LoVo (cell line): ENCODE measurements around the gene ATOSA.

ENCODE experiments used
- DNase-seq: peaks from one replicate; pipeline ENCODE4 v3.0.0-alpha.2; 2016; ENCODE audit warnings: low spot score

ATOSA gene

DNA sequence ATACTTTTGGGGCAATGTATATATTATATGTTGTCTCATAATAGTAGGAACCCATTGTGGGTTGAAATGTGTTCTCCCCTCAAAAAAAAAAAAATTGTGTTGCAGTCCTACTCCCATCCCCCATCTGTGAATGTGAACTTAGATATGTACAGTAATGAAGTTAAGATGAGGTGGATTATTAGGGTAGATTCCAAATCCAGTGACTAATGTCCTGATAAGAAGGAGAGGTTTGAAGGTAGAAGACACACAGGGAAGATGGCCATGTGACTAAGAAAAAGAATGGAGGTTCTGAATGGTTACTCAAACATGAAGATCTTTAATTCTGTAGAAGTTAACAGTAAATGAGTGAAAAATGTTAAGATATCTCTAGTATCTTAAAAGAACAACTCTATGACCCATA lies 3.0 kb upstream of the ATOSA start:
- DNase-seq = no peak

DNA sequence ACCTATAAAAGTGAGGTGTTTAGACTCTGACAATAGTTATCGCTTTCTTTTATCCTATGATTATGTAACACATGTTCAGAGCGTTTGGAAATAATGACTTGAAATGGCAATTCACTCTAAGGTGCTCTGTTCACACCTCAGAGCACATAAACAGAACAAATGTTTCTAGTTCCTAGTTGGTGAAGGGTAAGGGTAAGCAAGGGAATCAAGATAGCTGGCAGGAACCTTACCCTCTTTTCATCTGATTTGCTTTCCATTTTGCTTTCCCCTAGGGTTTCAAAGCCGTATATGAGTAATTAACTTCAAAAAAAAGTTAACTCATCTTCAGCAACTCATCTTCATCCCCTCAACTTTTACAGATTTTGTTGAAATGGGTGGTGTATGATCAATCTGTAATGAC lies 2.3 kb upstream of the ATOSA start:
- no peak for DNase-seq

GRCh38 chr15:52680761-52681160 lies 1.6 kb upstream of the ATOSA start:
- no peak for DNase-seq

DNA sequence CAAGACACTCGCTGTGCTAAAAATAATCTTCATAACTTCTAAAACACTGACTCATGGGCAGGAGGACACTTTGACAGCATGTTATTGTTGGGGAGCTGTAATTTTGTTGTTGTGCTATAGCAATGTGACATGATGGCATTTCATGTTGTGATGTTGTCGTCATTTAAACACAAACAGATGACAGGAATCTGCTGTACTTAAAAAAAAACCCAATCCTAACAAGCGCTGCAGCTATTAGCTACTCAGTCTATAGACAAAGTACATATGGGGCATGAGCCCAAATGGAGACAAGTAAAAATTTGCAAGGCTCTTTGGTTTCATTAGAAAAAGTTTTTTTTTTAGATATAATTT lies 828 bp upstream of the ATOSA start:
- DNase-seq = no peak

GRCh38 chr15:52678468-52679231 lies 538 bp downstream of the ATOSA start:
- DNase-seq = peak; percentile 59

DNA sequence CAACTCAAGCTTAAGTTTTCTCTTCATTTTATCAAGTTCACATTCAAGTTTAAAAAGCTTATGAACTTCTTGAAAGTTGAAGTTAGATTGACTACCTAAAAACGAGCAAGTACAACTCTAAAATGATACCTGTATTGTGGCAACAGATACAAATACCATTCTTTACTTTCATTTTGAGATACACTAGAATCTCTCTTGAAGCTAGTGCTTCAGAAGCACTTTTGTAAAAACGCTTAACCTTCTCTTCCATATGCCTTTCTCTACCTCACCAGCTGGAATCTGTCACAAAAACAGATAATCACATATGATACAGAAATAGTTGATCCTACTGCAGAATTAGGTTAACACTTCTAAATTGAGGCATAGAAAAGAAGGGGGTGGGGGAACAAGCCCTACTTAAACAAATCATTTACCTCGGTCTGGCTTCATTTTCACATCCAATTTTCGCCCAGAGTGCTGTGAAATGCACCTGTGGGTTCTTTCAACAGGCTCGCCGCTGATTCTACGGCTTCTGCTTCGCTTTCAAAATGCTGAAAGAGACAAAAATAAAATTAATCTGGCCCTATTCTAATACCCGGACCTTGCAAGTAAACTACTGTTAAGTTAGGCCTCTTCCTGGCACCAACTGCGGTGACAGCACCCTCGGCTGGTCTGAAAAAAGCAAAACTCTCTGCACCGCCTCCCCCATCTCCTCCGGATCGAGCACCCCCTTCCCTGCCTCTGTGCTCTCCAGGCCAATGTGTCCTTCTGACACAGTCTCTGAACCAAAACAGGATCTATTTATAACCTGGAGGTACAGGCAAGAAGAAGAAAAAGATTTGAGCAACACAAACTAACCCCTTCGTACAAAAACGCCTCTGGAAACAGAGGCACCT lies 1.4 kb downstream of the ATOSA start:
- peak; percentile 69 for DNase-seq

DNA sequence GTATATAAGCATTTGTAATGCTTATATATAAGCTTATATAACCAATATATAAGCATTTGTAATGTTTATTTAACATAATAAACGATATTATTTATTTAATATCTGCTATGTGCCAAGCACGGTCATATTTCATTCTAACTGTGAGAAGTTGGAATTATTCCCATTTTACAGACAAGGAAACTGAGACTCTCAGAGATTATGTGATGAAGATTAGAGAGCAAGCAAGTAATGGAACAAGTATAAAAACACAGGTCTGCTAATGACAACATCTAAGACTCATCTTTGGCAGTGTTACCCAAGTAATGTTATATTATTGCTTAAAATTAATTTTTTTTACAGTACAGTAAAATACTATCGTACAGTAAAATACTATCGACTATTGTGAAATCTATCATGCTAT lies 4.4 kb downstream of the ATOSA start:
- DNase-seq = no peak

GRCh38 chr15:52673734-52674133 lies 5.5 kb downstream of the ATOSA start:
- DNase-seq = no peak

GRCh38 chr15:52673312-52673711 lies 5.9 kb downstream of the ATOSA start:
- no peak for DNase-seq

- no peak for DNase-seq
Observed at GRCh38 chr15:52672661-52673060, 6.5 kb downstream of the ATOSA start.

DNA sequence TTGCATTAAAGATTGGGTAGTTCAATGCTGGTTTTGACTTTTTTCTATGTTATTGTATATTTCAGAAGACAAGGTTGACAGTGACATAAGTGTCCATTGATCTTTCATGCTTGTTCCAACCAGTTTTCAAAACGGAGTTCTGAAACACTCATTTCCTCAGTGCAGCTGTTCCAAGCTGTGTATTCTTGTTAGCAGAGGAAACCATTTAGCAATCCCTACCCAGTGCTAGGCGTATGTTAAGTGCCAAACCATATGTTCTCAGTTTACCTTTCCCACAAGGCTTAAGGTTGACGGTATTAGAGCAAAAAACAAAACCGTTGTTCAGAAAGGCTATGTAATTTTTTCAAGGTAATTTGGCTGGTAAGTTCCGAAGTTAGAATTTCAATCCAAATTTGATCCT lies 9.1 kb downstream of the ATOSA start:
- no peak for DNase-seq

DNA sequence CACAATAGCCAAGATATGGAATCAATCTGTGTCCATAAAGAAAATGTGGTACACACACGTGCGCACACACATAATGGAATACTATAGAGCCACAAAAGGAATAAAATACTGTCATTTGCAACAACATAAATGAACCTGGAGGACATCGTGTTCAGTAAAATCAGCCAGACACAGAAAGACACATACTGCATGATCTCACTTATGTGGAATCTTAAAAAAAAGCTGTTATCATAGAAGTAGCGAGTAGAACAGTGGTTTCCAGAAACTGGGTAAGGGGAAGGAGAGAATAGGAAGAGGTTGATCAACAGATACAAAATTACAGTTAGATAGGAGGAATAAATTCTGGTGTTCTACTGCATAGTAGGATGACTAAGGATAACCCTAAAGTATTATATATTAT lies 11.1 kb downstream of the ATOSA start:
- DNase-seq = no peak

DNA sequence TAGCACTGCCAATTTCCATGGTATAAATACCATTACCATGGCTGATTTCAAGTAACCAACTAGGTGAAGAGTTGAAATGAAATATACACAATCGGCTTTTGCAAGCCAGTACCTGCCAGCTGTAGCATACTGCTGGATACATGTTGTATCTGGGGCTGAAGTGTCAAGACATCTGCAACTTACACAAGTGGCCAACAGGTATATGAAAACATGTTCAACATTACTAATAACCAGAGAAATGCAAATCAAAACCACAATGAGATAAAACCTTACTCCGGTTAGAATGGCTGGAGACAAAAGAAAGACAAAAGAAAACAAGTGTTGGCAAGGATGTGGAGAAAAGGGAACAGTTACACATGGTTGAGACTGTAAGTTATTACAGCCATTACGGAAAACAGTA lies 11.6 kb downstream of the ATOSA start:
- DNase-seq = no peak

- DNase-seq = no peak
Observed at GRCh38 chr15:52663536-52664294, 15.5 kb downstream of the ATOSA start.

- DNase-seq = no peak
Observed at GRCh38 chr15:52661909-52662308, 17.3 kb downstream of the ATOSA start.

- DNase-seq = no peak
Observed at GRCh38 chr15:52660192-52660591, 19.0 kb downstream of the ATOSA start.

GRCh38 chr15:52658955-52659354 lies 20.2 kb downstream of the ATOSA start:
- no peak for DNase-seq

GRCh38 chr15:52657338-52657737 lies 21.9 kb downstream of the ATOSA start:
- DNase-seq = no peak

DNA sequence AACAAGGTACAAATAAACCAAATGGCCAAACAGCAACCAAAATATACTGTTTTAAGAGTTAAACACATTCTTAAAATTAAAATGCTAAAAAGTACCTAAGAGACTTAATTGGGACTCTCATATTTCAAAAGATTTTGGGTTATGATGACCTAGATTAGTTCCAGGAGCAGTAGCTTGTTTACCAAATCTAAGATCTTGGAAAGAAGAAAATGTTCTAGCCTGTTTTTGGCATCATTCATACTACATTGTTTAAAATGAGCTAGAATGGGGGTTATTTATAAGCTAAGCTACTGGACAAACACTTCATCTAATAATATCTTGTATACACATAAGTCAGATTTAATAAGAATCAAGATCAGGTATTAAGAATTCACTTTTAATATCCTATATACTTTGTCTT lies 22.8 kb downstream of the ATOSA start:
- DNase-seq = no peak

GRCh38 chr15:52653431-52653964 lies 25.7 kb downstream of the ATOSA start:
- DNase-seq = peak; percentile 75

DNA sequence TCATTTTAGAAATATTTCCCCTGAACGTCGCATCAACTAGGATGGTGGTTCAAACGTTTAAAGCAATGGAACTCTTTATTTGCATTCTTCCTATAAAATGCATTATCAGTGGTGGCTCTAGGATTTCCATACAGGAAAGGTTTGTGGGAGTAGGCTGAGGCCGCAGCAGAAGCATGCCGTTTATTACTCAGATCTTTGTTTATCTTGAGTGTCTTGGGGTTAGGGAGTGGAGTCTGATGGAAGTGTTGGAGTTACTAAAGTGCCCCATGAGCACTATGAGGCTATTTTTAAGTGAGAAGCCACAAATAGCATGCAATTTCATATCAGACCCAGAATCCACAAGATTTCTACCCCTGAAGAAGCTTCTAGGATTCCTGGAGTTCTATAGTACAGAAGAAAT lies 26.2 kb downstream of the ATOSA start:
- DNase-seq = peak; percentile 70

- no peak for DNase-seq
Observed at GRCh38 chr15:52652286-52652685, 26.9 kb downstream of the ATOSA start.

DNA sequence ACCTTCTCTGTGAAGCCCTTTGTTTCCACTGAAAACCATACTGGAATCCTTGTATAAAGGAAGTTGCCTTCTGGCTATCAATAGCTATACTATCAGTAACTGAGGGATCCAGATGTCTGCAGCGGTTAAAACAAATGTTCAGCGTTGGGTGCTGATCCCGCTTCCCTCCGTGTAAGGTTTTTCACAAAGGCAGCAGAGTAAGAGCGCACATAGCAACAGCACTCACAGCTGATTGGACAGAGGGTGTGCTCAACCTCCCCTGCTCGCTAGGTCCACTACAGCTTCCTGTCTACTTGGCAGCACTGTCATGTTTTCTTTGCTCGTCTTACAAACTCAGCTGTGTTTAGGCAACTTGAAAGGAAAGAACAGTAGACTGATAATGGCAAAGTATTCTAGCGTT lies 27.3 kb downstream of the ATOSA start:
- peak; percentile 55 for DNase-seq
